Measurements from ENCODE around the gene STMN3.
"Not testable (repeated sequence)": the region's sequence is repeated elsewhere in the genome, so short reads cannot be mapped to it uniquely, and the experiment has no call there.

The STMN3 gene

GRCh38 chr20:63602321-63602720 lies 50.9 kb downstream of the STMN3 start:
- no peak for DNase-seq

GRCh38 chr20:63601679-63602078 lies 51.5 kb downstream of the STMN3 start:
- DNase-seq: not testable (repeated sequence)

GRCh38 chr20:63599396-63600050 lies 53.7 kb downstream of the STMN3 start:
- DNase-seq: no peak

GRCh38 chr20:63598479-63599395 lies 54.5 kb downstream of the STMN3 start:
- no peak for DNase-seq

GRCh38 chr20:63597651-63598478 lies 55.4 kb downstream of the STMN3 start:
- DNase-seq: no peak

- no peak for DNase-seq
Observed at GRCh38 chr20:63596423-63596822, 56.8 kb downstream of the STMN3 start.

- DNase-seq: no peak
Observed at GRCh38 chr20:63595416-63596127, 57.7 kb downstream of the STMN3 start.

- no peak for DNase-seq
Observed at GRCh38 chr20:63594043-63594561, 59.1 kb downstream of the STMN3 start.

GRCh38 chr20:63592661-63593060 lies 60.6 kb downstream of the STMN3 start:
- no peak for DNase-seq

- DNase-seq: no peak
Observed at GRCh38 chr20:63591786-63592355, 61.4 kb downstream of the STMN3 start.

- DNase-seq: no peak
Observed at GRCh38 chr20:63591147-63591533, 62.1 kb downstream of the STMN3 start.

GRCh38 chr20:63590218-63591146 lies 62.7 kb downstream of the STMN3 start:
- DNase-seq: no peak

All from inflammatory macrophage treated with lipopolysaccharide for 4 hours (primary cell).